OCI-LY7 (cell line): ENCODE data around the gene GMDS.

Experiments used
- EZH2phosphoT487 ChIP-seq: fragments of 200-600 bp; sonication (generic); IDR thresholded peaks from 2 replicates; pipeline ENCODE4 v1.6.1; 2018; ENCODE audit warnings: low read depth, borderline replicate concordance, mild to moderate bottlenecking, mixed run types, antibody characterized with exemption, low read length, moderate library complexity, mixed read lengths
- TF ChIP-seq, protein P1 (sequence below): fragments of 200-600 bp; sonication (generic); conservative IDR thresholded peaks from 2 replicates; pipeline ENCODE4 v1.5.1; 2014; ENCODE audit warnings: mild to moderate bottlenecking, antibody characterized with exemption, low read length, moderate library complexity, mixed read lengths

DNA sequence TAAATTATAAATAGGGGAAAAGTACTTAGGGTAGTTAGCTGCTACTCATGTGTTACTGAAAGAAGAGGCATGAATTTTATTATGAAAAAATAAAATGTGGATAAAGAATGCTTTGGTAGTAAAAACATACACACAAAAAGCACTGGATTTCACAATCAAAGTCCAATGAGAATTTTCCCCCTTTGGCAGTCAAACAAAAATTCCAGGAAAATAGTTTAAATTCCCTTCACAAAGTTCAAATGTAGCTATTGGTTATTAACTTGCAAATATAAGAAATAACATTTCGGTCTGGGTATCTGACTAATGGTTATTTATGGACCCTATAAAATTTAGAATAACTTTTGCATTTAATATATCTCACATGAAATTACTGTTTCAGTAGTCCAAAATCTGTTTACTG lies 425.2 kb downstream of the GMDS start:
- no peak for TF ChIP-seq EZH2phosphoT487
- TF ChIP-seq, protein P1, sequence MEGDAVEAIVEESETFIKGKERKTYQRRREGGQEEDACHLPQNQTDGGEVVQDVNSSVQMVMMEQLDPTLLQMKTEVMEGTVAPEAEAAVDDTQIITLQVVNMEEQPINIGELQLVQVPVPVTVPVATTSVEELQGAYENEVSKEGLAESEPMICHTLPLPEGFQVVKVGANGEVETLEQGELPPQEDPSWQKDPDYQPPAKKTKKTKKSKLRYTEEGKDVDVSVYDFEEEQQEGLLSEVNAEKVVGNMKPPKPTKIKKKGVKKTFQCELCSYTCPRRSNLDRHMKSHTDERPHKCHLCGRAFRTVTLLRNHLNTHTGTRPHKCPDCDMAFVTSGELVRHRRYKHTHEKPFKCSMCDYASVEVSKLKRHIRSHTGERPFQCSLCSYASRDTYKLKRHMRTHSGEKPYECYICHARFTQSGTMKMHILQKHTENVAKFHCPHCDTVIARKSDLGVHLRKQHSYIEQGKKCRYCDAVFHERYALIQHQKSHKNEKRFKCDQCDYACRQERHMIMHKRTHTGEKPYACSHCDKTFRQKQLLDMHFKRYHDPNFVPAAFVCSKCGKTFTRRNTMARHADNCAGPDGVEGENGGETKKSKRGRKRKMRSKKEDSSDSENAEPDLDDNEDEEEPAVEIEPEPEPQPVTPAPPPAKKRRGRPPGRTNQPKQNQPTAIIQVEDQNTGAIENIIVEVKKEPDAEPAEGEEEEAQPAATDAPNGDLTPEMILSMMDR = no peak
